T-helper 22 cell (primary cell): ENCODE measurements around the gene SMAD1.

ENCODE experiments used
- DNase-seq: peaks from one replicate; pipeline ENCODE4 v3.0.0-alpha.2; 2020; ENCODE audit warnings: low read depth

The SMAD1 gene

DNA sequence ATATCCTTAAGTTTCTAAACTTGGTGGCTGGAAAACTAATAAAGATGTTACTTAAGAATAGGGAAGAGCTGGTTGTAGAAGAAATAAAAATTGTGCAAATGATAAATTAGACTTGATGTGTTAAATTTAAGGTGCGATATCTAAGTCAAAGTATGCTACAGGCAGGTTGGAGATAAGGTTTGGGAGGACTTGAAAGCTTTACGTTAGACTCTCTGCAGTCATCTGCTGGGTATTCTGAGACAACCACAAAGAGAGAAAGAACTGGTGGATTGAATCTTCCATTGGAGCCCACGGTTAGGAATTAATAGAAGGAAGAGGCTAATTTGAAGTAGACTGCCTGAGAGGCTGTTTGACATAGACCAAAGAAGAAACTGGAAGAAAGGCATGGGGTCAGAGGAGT is 7.9 kb downstream of the SMAD1 start:
- DNase-seq: no peak

GRCh38 chr4:145490361-145490760 is 8.7 kb downstream of the SMAD1 start:
- no peak for DNase-seq

DNA sequence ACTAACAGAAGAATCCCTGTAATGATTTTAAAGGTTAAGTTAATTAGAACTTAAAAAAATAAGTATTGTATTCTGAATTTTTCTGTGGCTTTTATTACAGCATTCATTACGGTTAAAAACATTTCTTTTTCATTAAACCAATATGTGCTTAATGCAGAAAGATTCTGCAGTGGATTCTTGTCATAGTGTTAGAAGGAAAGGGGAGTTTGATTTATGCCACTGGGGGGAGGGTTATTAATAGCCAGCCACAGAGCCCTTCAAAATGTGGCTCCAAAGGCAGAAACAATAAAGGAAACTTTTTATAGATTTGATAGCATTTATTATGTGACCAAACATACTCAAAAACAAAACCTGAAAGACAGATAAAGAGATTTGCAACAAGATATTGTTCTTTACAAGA is 9.1 kb downstream of the SMAD1 start:
- no peak for DNase-seq

DNA sequence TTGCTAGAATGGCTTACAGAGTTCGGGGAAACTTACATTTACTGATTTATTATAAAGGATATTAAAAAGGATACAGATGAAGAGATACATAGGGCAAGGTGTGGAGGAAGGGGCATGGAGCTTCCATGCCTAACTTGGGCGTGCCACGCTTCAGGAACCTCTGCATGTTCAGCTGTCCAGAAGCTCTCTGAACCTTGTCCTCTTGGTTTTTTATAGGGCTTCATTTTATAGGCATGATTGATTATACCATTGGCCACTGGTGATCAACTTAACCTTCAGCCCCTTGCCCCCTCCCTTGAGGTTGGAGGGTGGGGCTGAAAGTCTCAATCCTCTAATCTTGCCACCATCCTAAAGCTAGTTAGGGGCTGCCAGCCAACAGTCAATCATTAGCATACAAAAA is 10.7 kb downstream of the SMAD1 start:
- DNase-seq: no peak

DNA sequence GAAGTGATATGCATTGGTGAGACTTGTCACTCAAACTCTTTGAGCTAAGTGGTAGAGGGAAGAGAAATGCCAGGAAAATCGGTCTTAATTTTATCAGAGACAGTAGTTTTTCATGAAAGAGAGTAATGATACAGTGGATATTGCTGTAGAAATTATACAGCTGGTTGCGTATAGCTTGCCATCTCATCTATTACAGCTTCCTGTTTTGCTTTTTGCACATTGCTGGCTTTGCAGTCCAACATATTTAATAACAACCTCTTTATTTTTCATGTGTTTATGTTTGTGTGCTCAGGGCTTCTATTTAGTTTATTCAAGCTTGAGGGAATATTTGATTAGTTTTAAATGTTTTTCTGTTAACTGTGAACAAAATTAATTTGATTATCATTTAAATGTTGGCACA is 11.5 kb downstream of the SMAD1 start:
- no peak for DNase-seq

DNA sequence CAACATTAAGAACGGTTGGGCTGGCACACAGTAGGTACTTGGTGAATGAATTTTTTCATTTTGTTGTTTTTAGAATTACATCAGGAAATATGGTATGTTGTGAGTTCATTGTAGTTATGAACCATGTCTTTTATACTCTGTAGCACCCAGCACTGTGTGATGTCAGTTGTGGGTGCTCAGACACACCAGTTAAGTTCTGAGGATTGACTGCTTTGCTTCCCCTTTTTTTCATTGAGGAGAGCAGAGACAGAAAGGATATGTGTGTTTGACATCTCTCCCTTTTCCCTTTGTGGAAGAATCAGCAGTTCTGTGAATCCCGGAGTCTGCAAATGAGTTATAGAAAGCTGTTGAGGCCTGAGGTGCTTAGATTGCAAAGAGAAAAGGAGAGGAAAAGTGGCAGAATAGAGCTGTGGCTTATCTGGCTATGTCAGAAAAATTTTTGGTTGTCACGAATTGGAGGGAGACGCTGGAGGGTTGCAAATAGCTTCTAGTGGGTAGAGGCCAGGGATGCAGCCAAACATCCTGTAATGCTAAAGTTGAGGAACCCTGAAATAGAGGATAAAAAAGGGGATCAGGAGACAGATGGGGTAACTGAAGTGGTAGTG is 13.1 kb downstream of the SMAD1 start:
- no peak for DNase-seq

GRCh38 chr4:145496292-145496691 is 14.6 kb downstream of the SMAD1 start:
- DNase-seq: no peak

DNA sequence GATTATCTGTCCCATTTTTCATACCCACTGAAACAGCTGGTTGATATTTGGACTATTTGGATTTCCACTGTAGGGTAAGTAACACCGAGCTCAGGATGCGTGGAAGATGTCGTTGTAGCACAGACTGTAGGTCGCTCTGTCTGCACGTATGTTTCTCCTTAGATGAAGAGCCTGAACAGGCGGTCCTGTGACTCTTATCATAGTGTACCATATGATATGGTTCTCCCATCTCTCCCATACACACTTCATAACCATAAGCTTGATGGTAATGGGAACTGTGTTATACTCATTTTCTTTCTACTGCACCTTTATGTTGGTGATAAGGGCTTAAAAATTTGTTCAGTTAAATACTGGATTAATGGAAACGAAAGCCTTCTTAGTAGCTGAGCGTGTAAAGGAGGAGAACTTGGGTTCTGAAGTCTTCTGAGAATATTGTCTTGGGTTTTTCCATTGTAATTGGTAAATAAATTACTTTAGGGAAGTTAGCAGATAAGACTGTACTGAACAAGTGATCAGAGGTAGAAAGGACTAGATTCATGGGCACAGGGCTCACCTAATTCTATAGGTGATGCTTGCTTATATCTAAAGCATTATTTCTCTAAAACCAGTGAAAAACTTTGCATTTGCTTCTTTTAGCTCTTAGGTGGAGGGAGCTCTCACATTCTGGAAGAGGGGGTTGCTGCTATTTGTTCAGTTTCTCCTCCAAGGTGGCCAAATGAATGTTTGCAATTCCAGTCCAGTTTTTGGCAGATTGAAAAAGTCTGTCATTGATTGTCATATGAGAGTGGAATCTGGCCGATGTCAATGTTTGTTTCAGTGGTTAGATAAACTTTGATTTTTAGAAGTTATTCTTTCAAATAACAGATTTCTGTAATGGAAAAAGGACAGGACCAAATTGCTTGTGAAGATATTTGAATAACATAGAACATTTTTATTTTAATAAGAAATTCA is 15.8 kb downstream of the SMAD1 start:
- DNase-seq: no peak

- no peak for DNase-seq
Observed at GRCh38 chr4:145498430-145498829, 16.8 kb downstream of the SMAD1 start.

DNA sequence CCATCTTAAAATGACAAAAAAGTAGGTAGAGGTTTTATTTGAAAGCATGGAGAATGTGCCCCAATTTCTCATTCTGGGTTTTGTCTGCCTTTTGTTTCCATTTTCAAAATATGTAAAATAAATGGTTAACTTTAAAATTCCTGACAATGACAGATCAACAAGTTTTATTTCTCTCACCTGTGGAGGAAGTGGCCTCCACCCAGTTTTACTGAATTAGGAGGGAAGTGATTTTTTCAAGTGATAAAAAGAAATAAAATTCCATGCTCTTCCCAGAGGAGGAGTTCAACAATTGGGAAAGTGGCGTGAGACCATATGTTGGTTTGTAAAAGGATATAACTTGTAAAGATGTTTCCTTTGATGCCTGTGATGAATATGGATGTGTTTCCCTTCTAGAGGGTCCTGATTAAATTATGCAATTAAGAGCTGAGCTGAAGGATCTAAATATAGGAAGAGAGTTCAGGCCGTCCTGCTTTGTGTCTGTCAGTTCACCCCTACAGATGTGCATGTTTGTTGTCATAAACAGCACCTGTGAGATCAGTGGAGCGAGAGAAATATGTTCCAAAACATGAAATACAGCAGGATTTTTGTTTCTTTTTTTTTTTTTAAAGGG is 19.5 kb downstream of the SMAD1 start:
- DNase-seq: no peak

DNA sequence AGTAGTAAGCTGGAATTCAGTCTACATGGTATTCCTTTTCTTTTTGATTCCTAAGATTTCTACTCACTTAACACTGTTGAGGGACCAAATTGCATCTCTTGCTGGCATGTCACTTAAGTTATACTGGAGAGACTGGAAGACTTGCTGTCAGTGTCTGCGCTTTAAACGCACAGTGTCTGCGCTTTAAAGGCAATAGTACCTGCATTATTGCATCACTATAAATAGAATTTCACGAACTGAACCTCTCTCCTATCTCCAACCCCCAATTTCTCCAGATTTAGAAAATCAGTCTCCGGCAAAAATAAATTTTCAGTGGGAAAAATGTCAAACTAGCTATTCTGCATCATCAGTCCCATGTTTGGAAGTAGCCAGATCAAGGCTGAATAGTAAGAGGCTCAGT is 21.2 kb downstream of the SMAD1 start:
- DNase-seq: no peak

GRCh38 chr4:145503486-145504072 is 21.9 kb downstream of the SMAD1 start:
- DNase-seq: no peak

GRCh38 chr4:145505995-145506394 is 24.3 kb downstream of the SMAD1 start:
- DNase-seq: no peak

DNA sequence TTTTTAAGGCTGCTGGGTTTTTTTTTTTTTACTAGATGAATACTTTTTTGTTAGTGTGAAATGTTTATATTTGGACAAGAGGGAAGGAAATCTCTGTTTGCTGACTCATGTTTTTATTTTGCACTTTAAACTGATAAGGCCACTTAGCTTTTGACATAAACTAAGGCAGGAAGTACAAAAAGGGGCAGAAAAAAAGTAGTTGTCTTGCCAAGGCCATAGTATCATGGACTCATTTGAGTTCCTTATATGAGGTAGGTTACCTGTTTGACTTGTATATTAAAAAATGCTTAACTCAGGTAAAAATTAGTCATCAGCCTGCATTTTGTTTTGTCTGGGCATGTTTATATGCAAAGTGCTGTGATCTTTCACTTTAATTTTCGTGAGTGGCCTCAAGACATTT is 26.0 kb downstream of the SMAD1 start:
- DNase-seq: no peak

GRCh38 chr4:145511913-145512522 is 30.4 kb downstream of the SMAD1 start:
- DNase-seq: no peak

- no peak for DNase-seq
Observed at GRCh38 chr4:145513020-145513621, 31.5 kb downstream of the SMAD1 start.

DNA sequence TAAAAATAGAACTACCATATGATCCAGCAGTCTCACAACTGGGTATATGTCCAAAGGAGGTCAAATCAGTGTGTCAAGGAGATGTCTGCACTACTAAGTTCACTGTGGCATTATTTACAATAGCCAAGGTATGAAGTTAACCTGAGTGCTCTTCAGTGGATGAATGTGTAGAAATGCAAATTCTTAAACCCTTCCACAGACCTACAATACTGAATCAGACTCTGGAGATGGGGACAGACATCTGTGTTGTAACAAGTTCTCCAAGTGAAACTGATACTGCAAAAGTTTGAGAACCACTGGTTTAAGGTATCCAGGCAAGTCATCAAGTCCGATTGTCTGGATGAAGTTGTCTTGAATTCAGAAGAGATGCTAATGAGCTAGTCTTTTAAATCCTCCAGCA is 38.5 kb downstream of the SMAD1 start:
- DNase-seq: no peak

DNA sequence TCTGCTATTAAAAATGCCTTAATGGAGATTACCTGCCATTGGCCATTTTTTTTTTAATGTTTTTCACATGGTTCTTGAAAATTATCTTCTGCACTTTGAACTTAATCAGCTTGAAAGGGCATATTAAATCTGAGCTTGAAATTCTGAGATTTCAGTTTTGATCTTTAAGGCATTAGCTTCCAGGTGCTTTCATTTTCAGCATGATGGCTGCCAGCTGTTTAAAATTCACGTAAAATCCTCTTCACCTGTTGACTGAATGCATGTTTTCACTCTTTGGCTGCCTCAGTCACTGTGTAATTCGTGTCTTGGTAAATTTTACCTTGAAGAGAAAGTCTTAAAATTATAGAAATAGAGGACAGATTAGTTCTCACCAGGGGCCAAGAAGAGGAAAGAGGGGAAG is 39.6 kb downstream of the SMAD1 start:
- no peak for DNase-seq

DNA sequence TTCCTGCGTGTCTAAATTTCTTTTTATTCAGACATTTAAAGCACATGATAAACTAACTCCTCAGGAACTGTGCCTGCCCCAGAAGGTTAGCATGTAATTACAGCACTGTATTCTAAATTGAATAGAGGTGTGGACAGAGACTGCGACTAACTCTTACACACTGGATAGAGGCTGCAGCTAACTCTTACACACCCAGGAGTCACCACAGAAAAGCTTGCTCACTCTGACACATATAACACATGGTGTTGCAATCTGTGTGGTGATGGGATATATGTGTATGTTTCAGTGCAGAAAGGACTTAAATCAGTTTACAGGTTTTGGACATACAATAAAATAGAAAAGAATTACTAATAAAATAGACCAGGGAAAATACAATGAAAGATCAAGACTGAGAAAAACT is 41.5 kb downstream of the SMAD1 start:
- no peak for DNase-seq

- no peak for DNase-seq
Observed at GRCh38 chr4:145524552-145524951, 42.9 kb downstream of the SMAD1 start.

GRCh38 chr4:145525291-145525740 is 43.7 kb downstream of the SMAD1 start:
- DNase-seq: no peak

- no peak for DNase-seq
Observed at GRCh38 chr4:145527773-145528172, 46.1 kb downstream of the SMAD1 start.
